GM12864 (cell line): ENCODE measurements around the gene HOXB8.

Experiments
- DNase-seq: peaks from one replicate; pipeline ENCODE4 v3.0.0-alpha.2; 2011; ENCODE audit warnings: low read depth
- H3K4me3 ChIP-seq: 2 replicates; pipeline ENCODE4 v1.5.1; 2011; ENCODE audit warnings: mild to moderate bottlenecking, low read depth, low read length, control low read depth
- CTCF ChIP-seq: IDR thresholded peaks from 2 replicates; pipeline ENCODE4 v1.5.1; 2011; ENCODE audit warnings: low read depth, mild to moderate bottlenecking, moderate library complexity, low read length, control low read depth, inconsistent platforms; ENCODE audit errors: missing control alignments

Gene HOXB8

GRCh38 chr17:48621410-48622392, 6.6 kb upstream of the HOXB8 start:
- H3K4me3 ChIP-seq = no peak overlapping the region
- no peak for TF ChIP-seq CTCF
- no peak for DNase-seq

- no peak overlapping the region for H3K4me3 ChIP-seq
- DNase-seq = no peak
- no peak for TF ChIP-seq CTCF
Observed at GRCh38 chr17:48620461-48621139, 5.5 kb upstream of the HOXB8 start.

GRCh38 chr17:48619826-48620449, 4.8 kb upstream of the HOXB8 start:
- no peak for TF ChIP-seq CTCF
- DNase-seq = no peak
- H3K4me3 ChIP-seq = no peak overlapping the region

GRCh38 chr17:48618256-48618896, 3.3 kb upstream of the HOXB8 start:
- TF ChIP-seq CTCF = peak; percentile 83
- H3K4me3 ChIP-seq = no peak overlapping the region

GRCh38 chr17:48617471-48618255, 2.6 kb upstream of the HOXB8 start:
- no peak overlapping the region for H3K4me3 ChIP-seq
- no peak for DNase-seq
- no peak for TF ChIP-seq CTCF

More at GRCh38 chr17:48618256-48618896, 3.3 kb upstream of the HOXB8 start:
- DNase-seq = no peak
